ENCODE data around the gene JMJD6.

Gene JMJD6

GRCh38 chr17:76670718-76671122 lies 55.7 kb downstream of the JMJD6 start:
- no peak for TF ChIP-seq CTCF (IDR thresholded peaks at IDR 0.05; ENCODE audit: low read depth, low read length)
- DNase-seq (ENCODE audit: low read depth in 2 of 2), result no peak

GRCh38 chr17:76670020-76670717 lies 56.2 kb downstream of the JMJD6 start:
- H3K4me3 ChIP-seq (replicated peaks in 1 of 2; ENCODE audit: low read depth in 2 of 2, low read length in 2 of 2), result no peak overlapping the region
- TF ChIP-seq CTCF (IDR thresholded peaks at IDR 0.05; ENCODE audit: low read depth, low read length), result no peak
- no peak for DNase-seq (ENCODE audit: low read depth in 2 of 2)

More at GRCh38 chr17:76670718-76671122, 55.7 kb downstream of the JMJD6 start:
- H3K4me3 ChIP-seq (replicated peaks in 1 of 2; ENCODE audit: low read depth in 2 of 2, low read length in 2 of 2), result no peak overlapping the region

Measured in cardiac fibroblast (primary cell).